Measurements from ENCODE around the gene FHIT. TPM values are rescaled to one million over a fixed set of nuclear protein-coding genes. Genes with fewer than 3 reads are reported as not detected.
A peak's percentile ranks its signal among the peaks of the same experiment; 100 is the strongest.
"Not testable (repeated sequence)": the region's sequence is repeated elsewhere in the genome, so short reads cannot be mapped to it uniquely, and the experiment has no call there.

FHIT gene
- total RNA-seq, 1 experiment from 2014 or later, result 0.34 TPM

DNA sequence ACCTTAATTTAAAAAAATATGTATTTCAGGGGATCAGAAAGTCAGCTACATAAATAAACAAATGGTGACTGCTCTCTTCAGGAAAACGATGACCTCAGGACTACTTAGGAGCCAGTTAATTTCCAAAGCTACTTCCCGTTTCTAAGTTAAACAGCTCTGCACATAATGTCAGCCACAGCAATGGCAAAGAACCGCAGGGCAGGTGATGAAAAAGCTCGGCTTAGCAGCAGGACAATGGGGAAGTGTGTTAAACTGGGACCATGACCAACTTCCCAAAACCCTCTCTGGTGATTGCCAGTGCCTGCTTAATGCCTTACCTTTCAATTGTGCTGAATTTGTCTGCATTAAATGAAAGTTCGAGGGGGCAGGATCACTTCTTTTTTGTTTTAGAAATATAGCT, 258.9 kb downstream of the FHIT start:
- no peak for DNase-seq (ENCODE audit: low read depth)

- DNase-seq (ENCODE audit: low read depth), result no peak
Observed at GRCh38 chr3:60990442-60990730, 260.9 kb downstream of the FHIT start.

- no peak for DNase-seq (ENCODE audit: low read depth)
Observed at GRCh38 chr3:60989626-60990441, 261.4 kb downstream of the FHIT start.

DNA sequence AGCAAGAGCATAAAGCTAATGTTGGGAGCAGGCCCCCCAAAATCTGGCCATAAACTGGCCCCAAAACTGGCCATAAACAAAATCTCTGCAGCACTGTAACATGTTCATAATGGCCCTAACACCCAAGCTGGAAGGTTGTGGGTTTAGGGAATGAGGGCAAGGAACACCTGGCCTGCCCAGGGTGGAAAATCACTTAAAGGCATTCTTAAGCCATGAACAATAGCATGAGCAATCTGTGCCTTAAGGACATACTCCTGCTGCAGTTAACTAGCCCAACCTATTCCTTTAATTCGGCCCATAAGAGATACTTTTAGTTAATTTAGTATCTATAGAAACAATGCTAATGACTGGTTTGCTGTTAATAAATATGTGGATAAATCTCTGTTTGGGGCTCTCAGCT, 264.1 kb downstream of the FHIT start:
- DNase-seq (ENCODE audit: low read depth), result not testable (repeated sequence)

DNA sequence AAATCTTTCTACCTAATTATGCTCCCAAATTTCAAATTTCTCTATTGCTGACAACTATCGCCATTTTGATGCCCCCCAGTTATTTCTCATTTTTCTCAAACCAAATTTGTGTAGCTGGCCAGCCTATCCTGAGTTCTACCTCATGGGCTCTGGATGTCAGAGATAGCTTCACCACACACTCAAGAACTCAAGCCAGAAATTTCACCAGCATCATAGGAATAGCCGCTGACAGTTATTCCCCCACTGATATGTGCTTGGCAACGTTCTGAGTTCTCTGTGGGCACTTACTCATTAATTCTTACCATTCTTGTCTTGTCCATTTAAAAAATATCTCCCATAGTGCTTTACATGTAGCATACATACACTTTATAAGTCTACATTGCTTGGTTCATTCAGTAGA, 264.7 kb downstream of the FHIT start:
- no peak for DNase-seq (ENCODE audit: low read depth)

DNA sequence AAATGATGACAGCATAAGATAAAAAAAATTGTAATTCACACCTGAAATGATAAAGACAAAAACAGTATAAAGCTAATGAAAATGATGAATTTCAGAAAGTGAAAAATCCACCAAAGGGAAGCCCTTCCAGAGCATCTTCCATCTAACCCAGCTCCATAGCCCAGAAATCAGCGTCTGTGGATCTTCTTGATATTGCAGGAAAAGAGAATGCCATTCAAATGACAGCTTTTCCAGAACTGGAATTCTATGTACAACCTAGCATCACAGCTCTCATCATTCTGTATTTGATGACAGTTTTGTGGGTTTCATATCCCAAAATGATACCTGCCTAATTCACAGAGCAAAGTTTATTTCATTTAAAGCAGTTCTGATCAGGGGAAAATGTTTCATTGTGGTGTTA, 267.3 kb downstream of the FHIT start:
- no peak for DNase-seq (ENCODE audit: low read depth)

DNA sequence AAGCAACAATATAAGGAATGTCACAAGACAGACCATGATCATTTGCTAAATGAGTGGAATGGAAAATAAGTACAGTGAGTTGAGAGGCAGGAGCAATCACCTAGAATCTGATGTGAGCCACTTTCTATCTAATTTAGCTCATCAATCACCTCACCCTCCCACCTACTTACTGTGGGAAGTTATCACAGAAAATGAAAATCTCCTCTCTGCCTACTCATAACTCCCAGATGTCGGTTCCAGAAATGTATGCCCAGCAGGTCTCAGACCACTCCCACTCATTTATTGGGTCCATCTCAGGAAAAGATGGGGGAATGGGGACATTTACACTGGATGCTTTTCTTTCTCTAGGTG, 270.9 kb downstream of the FHIT start:
- DNase-seq (ENCODE audit: low read depth), result no peak

DNA sequence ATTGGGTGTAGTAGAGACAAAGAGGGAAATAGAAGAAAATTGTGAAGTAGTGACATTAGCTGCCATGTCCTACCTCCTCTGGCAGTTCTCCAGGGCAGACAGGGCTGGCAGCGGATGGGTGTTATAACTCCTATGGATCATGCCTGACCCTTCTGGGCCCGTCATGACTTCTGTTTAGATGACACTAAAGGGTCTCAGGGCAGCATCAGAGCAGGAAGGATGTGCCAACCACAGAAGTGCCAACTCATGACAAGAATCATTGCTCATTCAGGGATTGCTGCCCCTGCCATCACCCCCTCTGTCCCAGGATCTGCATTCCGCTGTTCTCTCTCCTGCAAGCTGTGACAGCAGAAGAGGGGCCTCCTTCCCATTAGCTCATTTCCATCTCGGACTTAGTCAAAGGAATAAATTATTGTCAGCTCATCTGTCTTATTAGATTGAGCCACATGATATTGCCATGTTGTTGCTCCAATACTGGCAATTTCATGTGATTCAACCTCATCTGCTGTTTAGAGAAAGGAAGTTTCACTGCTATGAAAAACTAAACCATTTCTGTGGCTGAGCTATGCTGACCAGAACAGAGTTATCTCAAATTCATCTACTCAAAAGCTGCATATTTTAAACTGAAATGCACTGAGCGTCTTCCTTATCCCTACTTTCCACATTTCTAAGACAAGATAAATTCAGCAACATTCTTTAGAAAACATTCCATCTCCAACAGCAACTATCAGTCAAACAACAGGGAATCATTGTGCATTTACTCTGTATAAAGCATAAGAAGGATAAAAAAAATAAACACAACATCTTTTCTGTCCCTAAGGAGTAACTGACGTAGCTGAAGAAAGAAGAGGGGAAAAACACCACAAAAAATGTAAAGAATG, 271.6 kb downstream of the FHIT start:
- DNase-seq (ENCODE audit: low read depth), result no peak

GRCh38 chr3:60973321-60973720, 277.9 kb downstream of the FHIT start:
- no peak for DNase-seq (ENCODE audit: low read depth)

DNA sequence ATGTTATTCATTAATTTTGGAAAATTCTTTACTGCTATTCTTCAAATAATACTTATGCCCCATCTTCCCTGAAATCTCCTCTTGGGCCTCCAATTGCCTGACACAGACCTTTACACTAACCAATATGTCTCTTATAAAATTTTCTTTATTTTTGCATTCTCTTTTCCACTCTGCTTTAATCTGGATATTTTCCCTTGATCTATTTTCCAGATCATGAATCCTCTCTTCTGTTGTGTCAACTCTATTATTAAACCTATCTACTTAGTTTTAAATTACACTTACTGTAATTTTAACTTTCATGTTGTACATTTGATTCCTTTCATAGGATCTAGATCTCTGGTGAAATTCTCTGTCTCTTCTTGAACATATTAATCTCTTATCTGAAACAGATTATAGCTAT, 278.7 kb downstream of the FHIT start:
- no peak for DNase-seq (ENCODE audit: low read depth)

- DNase-seq (ENCODE audit: low read depth), result no peak
Observed at GRCh38 chr3:60970850-60971249, 280.4 kb downstream of the FHIT start.

- DNase-seq (ENCODE audit: low read depth), result no peak
Observed at GRCh38 chr3:60967141-60967540, 284.1 kb downstream of the FHIT start.

DNA sequence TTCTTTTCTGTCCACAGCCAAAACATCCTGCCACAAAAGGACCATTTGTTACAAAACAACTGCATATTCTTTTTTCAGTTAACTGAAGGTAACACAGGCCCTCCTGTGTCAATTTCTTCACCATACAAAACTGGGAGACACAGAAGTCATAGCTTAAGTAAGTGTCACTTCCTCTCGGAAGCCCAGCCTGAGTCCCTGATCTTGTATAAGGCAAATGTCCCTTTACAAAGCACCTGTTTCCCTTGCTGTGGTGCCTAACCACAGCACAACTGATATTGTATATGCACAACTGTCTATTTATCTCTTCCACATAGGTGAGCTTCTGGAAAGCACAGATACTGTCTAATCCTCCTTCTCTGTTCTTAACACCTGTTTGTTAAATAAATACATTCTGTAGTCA, 293.7 kb downstream of the FHIT start:
- no peak for DNase-seq (ENCODE audit: low read depth)

DNA sequence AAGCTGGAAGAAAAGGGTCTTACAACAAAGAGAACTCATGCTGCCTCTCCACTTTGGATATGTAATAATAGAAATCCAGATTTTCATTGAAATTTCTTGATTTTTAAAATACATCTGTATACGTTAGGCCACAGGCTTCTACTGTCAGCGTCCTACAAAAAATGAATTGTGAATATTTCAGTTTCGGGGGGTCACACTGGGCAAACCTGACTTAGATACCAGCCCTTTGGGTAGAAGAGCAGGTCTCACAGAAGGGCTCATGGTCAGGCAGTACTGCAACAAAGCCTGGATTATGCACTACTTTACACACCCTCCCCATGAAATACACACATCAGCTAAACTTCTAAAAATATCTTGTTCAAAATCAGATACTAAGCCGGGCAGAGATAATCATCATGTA, 294.5 kb downstream of the FHIT start:
- no peak for DNase-seq (ENCODE audit: low read depth)

DNA sequence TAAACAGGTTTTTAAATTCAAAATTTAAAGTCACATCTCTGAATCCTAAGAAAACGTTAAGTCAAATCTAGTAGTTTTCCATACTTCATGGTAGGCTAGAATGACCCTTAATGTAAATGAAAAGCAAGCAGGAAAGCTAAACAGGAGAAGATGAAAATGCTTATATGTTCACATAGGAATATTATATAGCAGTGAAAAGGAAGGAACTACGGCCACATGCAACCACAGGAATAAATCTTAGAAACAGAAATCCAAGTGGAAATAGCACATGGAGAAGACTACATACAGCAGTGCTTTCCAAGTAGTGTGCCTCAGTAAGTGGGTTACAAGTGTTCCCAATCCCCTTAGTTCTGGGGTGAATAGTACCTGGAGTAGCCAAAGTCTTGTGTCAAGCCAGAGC, 296.2 kb downstream of the FHIT start:
- DNase-seq (ENCODE audit: low read depth), result no peak

DNA sequence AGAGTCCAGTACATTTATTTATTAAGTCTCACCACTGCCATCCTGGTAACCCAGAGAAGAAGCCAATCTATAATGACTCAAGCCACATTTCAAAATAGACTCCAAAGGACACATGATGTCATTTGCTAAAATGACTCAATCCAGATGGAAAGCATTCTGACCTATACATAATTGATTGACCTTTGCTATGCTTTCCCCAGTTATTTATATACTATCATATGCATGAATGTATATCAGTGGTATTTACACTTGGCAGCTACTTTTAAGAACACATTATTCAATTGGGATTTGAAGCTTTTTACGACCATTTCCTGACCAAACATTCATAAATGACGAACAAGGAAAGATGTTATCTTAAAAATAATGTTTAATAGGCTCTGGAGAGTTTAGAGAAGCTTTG, 297.2 kb downstream of the FHIT start:
- no peak for DNase-seq (ENCODE audit: low read depth)

DNA sequence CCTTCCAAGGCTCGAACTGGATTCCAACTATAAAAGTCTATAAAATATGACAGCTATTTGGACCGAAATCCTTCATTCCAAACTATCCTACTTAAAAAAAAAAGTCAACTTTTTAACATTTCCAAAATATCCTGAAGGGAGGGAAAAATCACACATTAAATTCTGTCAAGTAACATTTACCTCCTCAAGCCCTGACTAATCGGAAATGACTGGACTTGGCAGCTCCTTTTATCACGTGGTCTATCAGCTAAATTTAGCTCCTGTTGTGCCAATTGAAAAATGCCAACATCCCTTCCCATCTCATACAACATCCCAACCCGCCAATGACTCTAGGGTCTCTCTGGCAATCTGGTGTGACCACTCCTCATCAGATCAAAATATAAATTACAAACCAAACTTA, 297.9 kb downstream of the FHIT start:
- DNase-seq (ENCODE audit: low read depth), result peak; percentile 1

DNA sequence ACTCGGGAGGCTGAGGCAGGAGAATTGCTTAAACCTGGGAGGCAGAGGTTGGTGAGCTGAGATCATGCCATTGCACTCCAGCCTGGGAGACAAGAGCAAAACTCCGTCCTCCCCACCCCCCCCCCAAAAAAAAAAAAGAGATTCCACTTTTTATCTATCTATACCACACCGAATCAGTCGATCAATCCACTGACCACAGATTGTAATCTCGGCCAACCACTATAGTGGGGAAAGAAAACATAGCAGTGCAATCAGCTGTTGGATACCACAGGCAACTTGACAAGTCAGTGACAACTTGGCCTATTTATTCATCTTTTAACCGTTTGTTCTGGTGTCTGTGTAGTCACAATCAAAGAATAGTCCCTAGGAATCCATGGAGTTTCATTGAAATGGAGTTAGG, 299.2 kb downstream of the FHIT start:
- DNase-seq (ENCODE audit: low read depth), result no peak

DNA sequence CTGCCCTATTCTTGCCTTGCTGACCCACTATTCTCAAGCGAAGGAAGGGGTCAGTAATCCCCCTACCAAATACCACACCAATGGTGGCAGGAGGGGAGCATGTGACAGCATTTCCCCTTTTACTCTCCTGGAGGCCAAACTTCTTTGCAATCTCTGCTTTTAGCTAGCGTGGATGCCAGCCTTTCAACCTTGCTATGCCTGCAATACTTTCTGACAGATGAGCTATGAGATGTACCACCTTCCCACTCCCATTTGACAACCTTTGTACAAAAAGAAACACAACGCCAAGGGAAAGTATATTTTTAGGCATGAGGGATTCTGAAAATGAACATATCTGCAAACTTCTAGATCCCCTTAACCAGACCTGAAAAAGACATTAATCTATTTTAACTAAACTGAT, 302.1 kb downstream of the FHIT start:
- DNase-seq (ENCODE audit: low read depth), result no peak

DNA sequence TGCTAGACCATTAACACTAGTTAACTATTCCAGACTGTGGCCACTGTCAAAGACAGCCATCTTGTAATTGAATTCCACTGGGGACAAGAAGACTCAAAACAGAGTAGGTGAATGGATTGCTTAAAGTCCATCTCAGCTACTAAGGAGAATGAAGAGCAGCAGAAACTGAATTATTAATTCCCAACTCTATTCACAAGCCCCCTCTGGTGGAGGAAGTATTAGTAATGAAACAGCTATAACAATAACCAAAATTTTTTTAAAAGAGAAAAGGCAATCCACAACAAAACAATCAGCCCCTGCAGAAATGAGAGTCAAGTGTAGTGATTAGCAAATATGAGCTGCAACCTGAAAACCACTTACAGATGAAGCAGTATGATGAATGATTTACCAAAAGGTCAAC, 302.8 kb downstream of the FHIT start:
- no peak for DNase-seq (ENCODE audit: low read depth)

- peak; percentile 6 for DNase-seq (ENCODE audit: low read depth)
Observed at GRCh38 chr3:60935709-60936108, 315.5 kb downstream of the FHIT start.

- no peak for DNase-seq (ENCODE audit: low read depth)
Observed at GRCh38 chr3:60933824-60934223, 317.4 kb downstream of the FHIT start.

- DNase-seq (ENCODE audit: low read depth), result no peak
Observed at GRCh38 chr3:60932643-60933042, 318.6 kb downstream of the FHIT start.

Measured in LHCN-M2 (cell line).